Heart left ventricle (tissue), 13 donors: ENCODE measurements around the gene ZNF22.

ENCODE experiments used
- CTCF ChIP-seq, 12 donors: fragments of 200-600 bp; sonication (generic) in 4 of 12; IDR thresholded peaks; one replicate each; pipeline versions ENCODE4 v1.5.0 to v1.8.0; 2018 to 2022; ENCODE audit warnings: antibody characterized with exemption in 12 of 12, mild to moderate bottlenecking in 5 of 12
- POLR2A ChIP-seq, 2 donors: fragments of 450-650 bp; IDR thresholded peaks; one replicate each; pipeline ENCODE4 v1.6.1; 2017; ENCODE audit warnings: antibody characterized with exemption in 2 of 2, mild to moderate bottlenecking in 2 of 2, moderate library complexity in 2 of 2
- donor health status: ischemic (EF 13 %, LVEDD 7.1; RV severe dilation, severe dysfunction).
- donor health status: DM: no; HTN: yes; CAD: no.
- donor health status: DM: no; HTN: no; CAD: no.
- donor health status: ischemic (EF 25% LVEDD 6.9; RV normal size, moderate dysfunction).
- donor health status: ischemic (EF 25% LVEDD 5.7; RV mildly dilated, moderate dysfunction).
- donor health status: ischemic (EF 35%, LVEDD 5.7; RV mildly dilated, moderate dysfunction).
- donor health status: nonischemic (EF 11% LVEDD 7.7; RV severe dilation, severe dysfunction).
- donor health status: DM: yes; HTN: yes; CAD: no.
- donor health status: PGD.
- donor health status: ischemic (EF 29% LVEDD 5.4; RV normal size, mild dysfunction).
- donor health status: nonischemic (EF 23%, LVEDD 6.1; RV moderate dilation, normal function).

DNA sequence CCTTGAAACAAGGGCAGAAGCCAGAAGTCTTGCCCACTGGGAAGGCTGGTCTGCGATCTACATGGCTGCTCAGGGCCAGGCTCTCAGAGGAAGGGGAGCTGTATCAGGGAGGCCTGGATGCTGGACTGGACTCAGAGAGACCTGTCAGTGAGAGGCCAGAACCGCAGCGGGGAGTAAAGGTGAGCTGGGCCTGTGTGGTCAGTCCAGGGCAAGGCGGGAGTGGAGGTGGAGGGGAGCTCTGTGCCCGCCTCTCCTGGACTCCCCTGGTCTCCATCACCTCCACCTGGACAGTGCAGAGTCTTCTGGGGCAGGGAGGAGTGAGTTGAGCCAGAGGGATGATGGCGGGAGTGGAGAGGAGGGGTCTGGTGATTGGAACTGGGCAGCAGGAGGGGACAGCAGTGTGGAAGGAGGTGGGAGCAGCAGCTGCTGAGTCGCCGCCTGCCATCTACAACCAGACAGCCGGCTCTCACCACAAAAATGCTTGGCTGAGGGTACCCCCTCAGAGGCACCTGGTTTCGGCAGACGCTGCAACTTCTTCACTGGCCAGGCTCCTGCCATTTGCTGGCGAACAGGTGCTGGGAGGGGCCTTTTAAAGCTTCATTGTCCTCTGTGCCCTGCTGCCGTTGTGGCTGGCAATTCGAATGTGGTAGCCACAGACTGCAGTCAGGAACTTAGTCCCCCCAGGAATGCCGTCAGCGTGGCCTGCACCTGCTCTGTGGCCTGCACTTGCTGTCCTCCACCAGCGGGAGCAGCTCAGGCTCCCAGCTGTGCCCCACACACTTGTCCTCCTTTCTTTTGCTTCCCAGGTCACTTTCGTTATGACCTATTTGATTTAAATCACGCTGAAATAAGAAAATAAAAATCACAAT is 37.6 kb upstream of the ZNF22 start:
- TF ChIP-seq POLR2A (IDR thresholded peaks at IDR 0.05) (no peak), CTCF (IDR thresholded peaks at IDR 0.05) (peak in 7 of 12 donors; percentile 11 to 39 (median 22))
